NCI-H1436 (cell line): ENCODE measurements around the gene C10orf95.
A peak's percentile ranks its signal among the peaks of the same experiment; 100 is the strongest.

Experiments
- DNase-seq: peaks from one replicate; lab custom pipeline; 2025; lab: John Stamatoyannopoulos, UW

Gene C10orf95

DNA sequence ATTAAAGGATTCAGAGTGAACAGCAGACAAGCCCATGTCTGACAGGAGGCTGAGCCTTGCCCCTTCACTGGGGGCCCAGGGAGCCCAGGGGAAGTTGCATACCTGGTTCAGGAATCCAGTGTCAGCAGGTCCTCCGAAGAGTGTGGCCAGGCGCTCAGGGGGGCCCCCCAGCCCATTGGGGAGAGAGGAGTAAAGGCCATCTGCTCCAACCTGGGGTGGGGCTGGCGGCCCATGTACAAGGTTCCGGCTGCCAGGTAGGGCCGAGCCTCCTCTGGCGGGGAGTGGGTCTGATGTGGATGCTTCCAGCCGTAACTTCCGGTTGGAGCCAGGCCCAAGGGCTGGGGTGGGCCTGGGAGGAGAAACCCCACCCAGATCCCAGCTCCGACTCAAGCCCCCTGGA, 35.1 kb downstream of the C10orf95 start:
- DNase-seq = no peak

DNA sequence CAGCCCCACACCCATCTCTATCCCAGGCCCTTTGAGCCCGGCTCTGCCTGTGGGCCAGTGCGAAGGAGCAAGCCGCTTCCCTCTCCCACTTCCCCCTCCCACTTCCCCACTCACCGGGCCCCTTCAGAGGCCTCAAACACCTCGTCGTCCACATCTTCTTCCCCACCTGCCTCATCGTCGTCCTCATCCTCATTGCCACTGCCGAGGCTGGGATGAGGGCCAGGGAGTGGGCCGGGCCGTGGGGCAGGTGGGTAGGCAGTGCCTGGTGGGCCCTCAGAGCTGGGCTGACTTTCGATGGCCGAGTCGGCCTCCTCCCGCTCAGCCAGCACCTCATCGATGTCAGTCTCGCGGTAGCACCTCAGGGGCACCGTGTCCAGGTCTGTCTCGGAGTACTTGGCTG, 36.6 kb downstream of the C10orf95 start:
- DNase-seq = no peak

- no peak for DNase-seq
These were observed 37.4 kb downstream of the C10orf95 start for GRCh38 chr10:102413806-102414561.

- DNase-seq = peak; percentile 85
These were observed 38.2 kb downstream of the C10orf95 start for GRCh38 chr10:102413053-102413705.

DNA sequence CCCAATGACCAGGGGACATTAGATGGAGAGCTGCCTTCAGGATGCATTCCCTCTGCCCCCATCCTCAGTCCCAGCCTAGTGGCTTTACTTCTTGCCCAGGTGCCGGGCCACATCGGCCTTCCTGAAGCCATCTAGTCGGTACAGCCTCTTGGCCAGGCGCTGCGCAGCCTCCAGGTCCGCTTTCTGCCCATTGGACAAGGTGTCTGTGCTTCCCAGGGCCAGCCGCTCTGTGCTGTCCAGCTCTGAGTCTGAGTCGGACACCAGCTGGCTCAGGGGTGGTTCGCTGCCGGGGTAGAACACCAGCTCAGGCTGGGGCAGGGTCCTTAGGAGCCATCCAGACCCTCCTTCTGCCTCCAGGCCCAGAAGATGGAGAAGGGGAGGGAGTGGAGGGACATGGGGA, 39.0 kb downstream of the C10orf95 start:
- DNase-seq = no peak

GRCh38 chr10:102411341-102412255, 39.7 kb downstream of the C10orf95 start:
- DNase-seq = no peak

DNA sequence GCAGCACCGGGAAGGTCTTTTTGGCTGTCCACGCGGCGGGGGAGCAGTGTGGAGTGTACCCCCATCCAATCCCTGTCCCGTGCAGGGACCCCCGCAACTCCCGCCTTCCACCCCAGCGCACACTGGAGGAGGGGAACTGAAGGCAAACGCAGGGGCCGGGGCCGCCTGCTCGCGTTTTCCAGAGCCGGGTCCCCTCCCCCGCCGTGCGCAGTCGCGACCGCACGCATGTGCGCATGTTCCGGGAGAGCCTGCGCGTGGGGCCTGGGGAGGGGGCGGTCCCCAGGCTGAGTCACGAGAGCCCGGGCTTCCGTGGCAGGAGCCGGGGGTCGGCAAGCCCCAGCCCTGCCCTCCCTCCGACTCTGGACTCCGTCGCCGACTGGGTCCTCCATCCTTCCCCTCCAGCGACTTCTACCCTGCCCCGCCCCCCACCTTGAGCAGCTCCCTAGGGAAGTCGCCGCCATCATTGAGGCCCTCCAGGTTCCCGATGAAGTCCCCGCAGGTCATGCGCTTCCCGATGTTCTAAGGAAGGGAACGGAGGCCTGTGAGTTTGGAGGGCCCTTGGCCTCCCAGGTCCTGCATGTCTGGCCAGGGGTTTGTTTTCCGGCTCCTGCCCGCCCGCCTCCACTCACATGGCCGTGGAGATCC, 40.8 kb downstream of the C10orf95 start:
- DNase-seq = no peak

DNA sequence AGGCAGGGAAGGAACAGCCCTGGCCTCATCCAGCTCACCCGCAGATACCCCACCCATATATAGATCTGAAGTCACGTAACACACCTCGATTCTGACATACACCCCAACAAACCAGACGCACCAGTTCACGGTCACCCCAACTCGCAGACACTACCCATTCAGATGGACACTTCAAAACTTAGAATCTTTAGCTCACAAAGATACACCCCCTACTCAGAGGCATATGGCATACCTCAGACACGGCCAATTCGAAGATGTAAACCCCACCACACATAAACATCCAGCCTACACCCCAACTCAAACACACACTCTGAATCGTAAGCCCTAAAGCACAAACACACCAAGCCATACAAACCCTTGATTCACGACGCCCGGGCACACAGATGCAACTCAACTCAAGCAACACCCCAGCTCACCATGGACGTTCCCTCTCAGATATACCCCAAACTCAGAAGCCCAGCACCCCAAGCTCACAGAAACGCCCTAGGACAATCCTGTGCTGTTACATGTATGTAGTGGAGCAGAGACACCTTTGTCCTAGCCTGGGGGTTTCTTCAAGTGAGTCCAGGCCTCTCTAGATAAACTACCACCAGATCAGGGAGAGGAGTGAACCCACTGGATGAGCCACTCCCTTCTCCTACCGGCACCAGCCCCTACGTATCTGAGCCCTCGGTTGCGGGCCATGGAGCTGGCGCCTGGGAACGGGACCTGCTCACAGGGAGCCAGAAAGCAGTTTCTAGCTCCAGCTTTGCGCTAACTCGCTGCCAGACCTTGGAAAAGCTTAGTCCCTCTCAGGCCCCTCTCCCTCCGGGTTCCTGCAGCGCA, 41.5 kb downstream of the C10orf95 start:
- DNase-seq = no peak

DNA sequence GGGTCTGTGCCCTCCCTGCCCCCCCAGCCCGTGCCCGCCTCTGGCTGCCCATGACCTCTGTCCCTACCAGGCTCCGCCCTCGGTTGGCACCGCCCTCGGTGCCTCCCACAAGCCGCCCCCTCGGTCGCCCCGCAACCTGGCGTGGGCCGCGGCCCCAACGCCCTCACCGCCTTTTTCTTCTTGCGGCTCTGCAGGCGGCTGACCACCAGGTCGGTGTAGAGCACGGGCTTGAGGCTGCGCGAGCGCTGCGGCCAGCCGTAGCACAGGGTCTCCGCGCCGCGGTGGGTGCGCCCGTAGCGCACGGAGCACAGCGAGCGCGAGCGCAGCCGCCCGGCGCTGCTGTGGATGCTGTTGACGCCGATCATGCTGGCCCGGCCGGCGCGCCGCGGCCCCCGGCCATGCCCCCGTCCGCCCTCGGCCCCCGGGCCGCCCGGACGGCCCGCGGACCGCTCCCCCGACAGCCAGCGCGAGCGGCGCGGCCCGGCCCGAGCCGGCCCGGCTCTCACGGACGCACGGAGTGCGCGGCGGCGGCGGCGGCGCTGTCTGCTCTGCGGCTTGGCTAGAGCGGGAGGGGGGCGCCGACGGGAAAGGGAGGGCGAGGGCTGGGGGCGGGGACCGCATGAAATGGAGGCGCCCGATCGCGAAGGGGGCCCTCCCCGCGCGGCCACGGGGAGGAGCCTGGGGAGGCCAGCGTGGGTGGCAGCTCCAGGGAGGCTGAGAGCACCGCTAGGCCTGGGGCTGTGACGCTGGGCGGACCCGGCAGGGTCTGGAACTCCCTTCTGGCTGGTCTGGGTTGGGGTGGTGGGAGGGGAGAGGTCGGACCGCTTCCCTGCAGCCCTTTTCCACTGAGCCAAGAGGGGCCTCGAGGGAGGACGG, 42.4 kb downstream of the C10orf95 start:
- no peak for DNase-seq

- DNase-seq = no peak
These were observed 43.1 kb downstream of the C10orf95 start for GRCh38 chr10:102408131-102408727.

DNA sequence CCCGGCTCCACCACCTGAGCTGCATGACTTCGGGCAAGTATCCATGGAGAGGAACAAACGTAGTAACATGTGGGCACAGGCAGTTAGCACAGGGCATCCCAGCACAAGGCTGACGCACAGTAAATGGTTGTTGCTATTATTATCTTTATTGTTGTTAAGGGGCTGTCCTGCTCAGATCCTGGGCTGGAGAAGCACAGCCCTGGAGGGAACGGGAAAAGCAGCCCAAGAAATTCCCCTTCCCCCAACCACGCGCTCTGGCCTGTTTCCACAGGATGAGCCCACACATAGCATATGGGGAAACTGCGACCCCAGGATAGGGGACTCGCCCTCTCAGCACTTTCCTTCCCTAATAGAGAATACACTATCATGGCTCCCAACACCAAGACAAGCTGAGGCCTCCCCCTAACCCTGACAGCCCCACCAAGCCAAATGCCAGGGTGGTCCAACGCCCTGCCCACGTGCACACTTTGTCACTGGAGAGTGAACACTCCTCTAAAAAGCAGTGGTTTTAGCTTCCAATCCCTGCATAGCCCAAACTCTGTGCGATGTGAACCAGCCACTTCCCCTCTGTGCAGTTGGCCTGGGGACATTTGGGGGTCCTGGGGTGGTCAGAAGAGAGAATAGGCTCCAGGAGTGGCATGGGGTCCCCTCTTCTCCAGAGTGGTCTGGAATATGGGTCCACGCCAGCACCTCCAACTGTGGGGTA, 43.8 kb downstream of the C10orf95 start:
- DNase-seq = no peak

- no peak for DNase-seq
These were observed 44.5 kb downstream of the C10orf95 start for GRCh38 chr10:102406815-102407214.

GRCh38 chr10:102405632-102406031, 45.7 kb downstream of the C10orf95 start:
- DNase-seq = no peak

DNA sequence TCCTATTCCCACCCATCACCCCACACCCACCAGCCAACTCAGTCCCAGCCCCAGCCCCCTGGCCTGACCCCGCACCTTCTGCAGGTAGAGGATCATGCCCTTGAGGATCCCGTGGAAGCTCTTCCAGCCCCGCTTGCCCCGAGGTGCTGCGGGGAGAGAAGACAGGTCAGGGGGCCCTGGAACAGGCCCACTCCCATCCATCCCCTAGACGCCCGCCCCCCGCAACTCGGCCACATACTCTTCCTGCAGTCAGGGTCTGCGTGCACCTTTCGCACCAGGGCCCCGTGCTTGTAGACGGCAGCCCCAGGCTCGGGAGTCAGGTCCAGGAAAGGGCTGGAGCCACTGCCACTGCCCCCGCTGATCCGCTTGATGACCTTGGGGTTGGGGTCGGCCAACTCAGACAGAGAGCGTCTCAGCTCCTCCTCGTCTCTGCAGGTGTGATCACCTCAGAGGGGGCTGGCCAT, 46.2 kb downstream of the C10orf95 start:
- DNase-seq = no peak

DNA sequence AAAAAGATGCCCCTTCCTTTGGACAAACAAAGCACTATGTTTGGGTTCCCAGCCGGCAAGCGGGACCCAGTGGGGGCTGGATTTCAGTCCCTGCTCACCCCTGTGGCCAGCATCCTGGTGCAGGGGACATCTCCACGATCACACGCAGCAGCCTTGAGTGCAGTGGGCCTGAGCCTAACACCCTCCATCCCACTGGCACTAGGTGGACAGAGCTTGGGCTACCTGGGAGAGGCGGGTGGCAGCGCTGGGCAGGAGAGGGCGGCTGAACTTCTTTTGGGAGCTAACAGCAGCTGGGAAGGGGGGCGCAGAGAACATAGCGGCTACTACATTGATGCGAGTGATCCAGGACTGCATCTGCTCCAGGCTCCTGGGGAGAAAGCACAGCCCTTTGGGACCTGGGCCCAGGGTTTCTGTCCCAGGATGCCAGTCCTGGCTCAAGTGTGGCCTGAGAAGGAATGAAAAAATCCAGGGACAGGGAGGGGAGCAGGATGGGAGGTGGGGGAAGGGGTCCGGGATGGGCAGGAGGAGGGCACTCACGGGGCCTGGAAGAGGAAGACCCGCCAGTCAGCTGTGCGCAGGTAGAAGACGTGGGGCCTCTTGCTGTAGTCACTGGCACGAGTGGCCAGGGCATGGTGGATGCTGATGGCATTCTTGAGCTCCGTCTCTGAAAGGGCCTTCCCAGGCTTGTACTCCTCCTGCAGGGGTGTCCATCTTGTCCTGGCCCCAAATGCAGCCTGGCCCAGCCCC, 46.8 kb downstream of the C10orf95 start:
- no peak for DNase-seq

- DNase-seq = no peak
These were observed 48.2 kb downstream of the C10orf95 start for GRCh38 chr10:102403115-102403514.

DNA sequence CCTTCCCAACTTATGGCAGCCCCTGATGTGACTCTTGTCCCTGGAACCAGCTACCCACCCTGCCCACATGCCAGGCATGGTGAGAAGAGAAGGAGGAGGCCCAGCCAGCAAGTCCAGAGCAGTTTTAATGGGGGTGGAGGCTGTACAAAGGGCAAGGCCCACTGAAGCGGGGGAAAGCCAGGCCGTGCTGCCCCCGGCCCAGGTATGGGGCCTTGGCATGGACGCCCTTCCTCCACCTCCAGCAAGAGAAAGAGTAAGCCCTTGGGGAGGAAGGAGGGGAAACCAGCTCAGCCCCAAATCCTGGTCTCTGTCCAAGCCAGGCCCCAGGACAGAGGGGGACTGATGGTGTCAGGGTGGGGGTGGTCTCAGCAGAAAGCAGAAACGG, 48.8 kb downstream of the C10orf95 start:
- no peak for DNase-seq

GRCh38 chr10:102401735-102402511, 49.4 kb downstream of the C10orf95 start:
- DNase-seq = no peak
